H9 (cell line): ENCODE results near the gene CEP83. TPM values are rescaled to one million over a fixed set of nuclear protein-coding genes. Genes with fewer than 3 reads are reported as not detected.

Experiments used
- DNase-seq: peaks from one replicate; pipeline ENCODE4 v3.0.0-alpha.2; 2017
- H2AFZ ChIP-seq: one replicate; pipeline ENCODE4 v1.6.1; 2013; ENCODE audit warnings: mild to moderate bottlenecking, low read length, control low read depth, moderate library complexity
- H2AK5ac ChIP-seq: 2 replicates; pipeline ENCODE4 v1.6.1; 2013; ENCODE audit warnings: low read length, control low read depth, mixed read lengths; ENCODE audit not compliant: insufficient read length
- H2BK120ac ChIP-seq: one replicate; pipeline ENCODE4 v1.6.1; 2013; ENCODE audit warnings: low read depth, mild to moderate bottlenecking, low read length, control low read depth, inconsistent platforms; ENCODE audit not compliant: poor library complexity, severe bottlenecking
- H2BK12ac ChIP-seq: 2 replicates; pipeline ENCODE4 v1.6.1; 2013; ENCODE audit warnings: low read length, control low read depth, mixed read lengths, low read depth; ENCODE audit not compliant: insufficient read length
- H2BK15ac ChIP-seq: 2 replicates; pipeline ENCODE4 v1.6.1; 2013; ENCODE audit warnings: low read depth, low read length, control low read depth
- H2BK20ac ChIP-seq: one replicate; pipeline ENCODE4 v1.6.1; 2013; ENCODE audit warnings: low read depth, mild to moderate bottlenecking, low read length, control low read depth, inconsistent platforms; ENCODE audit not compliant: poor library complexity, severe bottlenecking
- H2BK5ac ChIP-seq: 2 replicates; pipeline ENCODE4 v1.6.1; 2013; ENCODE audit warnings: low read length, control low read depth, mixed read lengths; ENCODE audit not compliant: insufficient read length
- H3K14ac ChIP-seq: 2 replicates; pipeline ENCODE4 v1.6.1; 2013; ENCODE audit warnings: low read length, control low read depth; ENCODE audit not compliant: insufficient read depth
- H3K18ac ChIP-seq: 2 replicates; pipeline ENCODE4 v1.6.1; 2013; ENCODE audit warnings: low read depth, mild to moderate bottlenecking, mixed read lengths, low read length, control low read depth; ENCODE audit not compliant: insufficient read length
- H3K23ac ChIP-seq: 2 replicates; pipeline ENCODE4 v1.6.1; 2013; ENCODE audit warnings: low read length, control low read depth, mixed read lengths, low read depth; ENCODE audit not compliant: insufficient read length
- H3K23me2 ChIP-seq: 2 replicates; pipeline ENCODE4 v1.6.1; 2013; ENCODE audit warnings: low read depth, mild to moderate bottlenecking, mixed read lengths, low read length, control low read depth; ENCODE audit not compliant: insufficient read length, poor library complexity, severe bottlenecking
- H3K27ac ChIP-seq: 2 replicates; pipeline ENCODE4 v1.5.1; 2013; ENCODE audit warnings: low read length, control low read depth, mixed read lengths, low read depth; ENCODE audit not compliant: insufficient read length
- H3K27me3 ChIP-seq: 2 replicates; pipeline ENCODE4 v1.6.1; 2013; ENCODE audit warnings: low read length, control low read depth, inconsistent platforms; ENCODE audit not compliant: insufficient read depth
- H3K4ac ChIP-seq: 2 replicates; pipeline ENCODE4 v1.6.1; 2013; ENCODE audit warnings: low read depth, mild to moderate bottlenecking, control low read depth, inconsistent platforms, low read length, moderate library complexity
- H3K4me1 ChIP-seq: 2 replicates; pipeline ENCODE4 v1.6.1; 2013; ENCODE audit warnings: low read length, control low read depth, inconsistent platforms; ENCODE audit not compliant: insufficient read depth
- H3K4me2 ChIP-seq: 2 replicates; pipeline ENCODE4 v1.6.1; 2013; ENCODE audit warnings: low read length, control low read depth, mixed read lengths; ENCODE audit not compliant: insufficient read length, insufficient read depth
- H3K56ac ChIP-seq: 2 replicates; pipeline ENCODE4 v1.6.1; 2013; ENCODE audit warnings: low read depth, mild to moderate bottlenecking, mixed read lengths, low read length, control low read depth; ENCODE audit not compliant: insufficient read length
- H3K79me1 ChIP-seq: 2 replicates; pipeline ENCODE4 v1.6.1; 2013; ENCODE audit warnings: low read depth, mild to moderate bottlenecking, moderate library complexity, low read length, control low read depth, inconsistent platforms; ENCODE audit not compliant: insufficient read depth, poor library complexity, severe bottlenecking
- H3K79me2 ChIP-seq: 2 replicates; pipeline ENCODE4 v1.6.1; 2013; ENCODE audit warnings: low read length, control low read depth, inconsistent platforms; ENCODE audit not compliant: insufficient read depth
- H3K9ac ChIP-seq: 2 replicates; pipeline ENCODE4 v1.6.1; 2013; ENCODE audit warnings: low read length, control low read depth, mixed read lengths; ENCODE audit not compliant: insufficient read length; ENCODE audit errors: extremely low read depth
- H3K9me3 ChIP-seq: one replicate; pipeline ENCODE4 v1.6.1; 2013; ENCODE audit warnings: low read depth, low read length, inconsistent platforms; ENCODE audit not compliant: control insufficient read depth
- H3T11ph ChIP-seq: one replicate; pipeline ENCODE4 v1.6.1; 2013; ENCODE audit warnings: mild to moderate bottlenecking, low read length, control low read depth, inconsistent platforms
- H4K20me1 ChIP-seq: one replicate; pipeline ENCODE4 v1.6.1; 2013; ENCODE audit not compliant: control insufficient read depth, insufficient read length, insufficient read depth
- H4K5ac ChIP-seq: 2 replicates; pipeline ENCODE4 v1.6.1; 2013; ENCODE audit warnings: low read depth, mild to moderate bottlenecking, mixed read lengths, low read length, control low read depth; ENCODE audit not compliant: insufficient read length
- H4K8ac ChIP-seq: replicated peaks from 2 replicates; pipeline ENCODE4 v1.6.1; 2013; ENCODE audit warnings: low read length, control low read depth, mixed read lengths, low read depth; ENCODE audit not compliant: insufficient read length
- H4K91ac ChIP-seq: 2 replicates; pipeline ENCODE4 v1.6.1; 2013; ENCODE audit warnings: low read depth, mild to moderate bottlenecking, moderate library complexity, mixed read lengths, low read length, control low read depth; ENCODE audit not compliant: insufficient read length
- H3K27ac Mint-ChIP-seq, 3 experiments: 2 replicates in 2 of 3; 3 replicates in 1 of 3; pipeline ENCODE4 v1.8.0; 2020 to 2021; ENCODE audit warnings: mixed read lengths in 3 of 3, mild to moderate bottlenecking in 1 of 3, moderate library complexity in 1 of 3
- H3K27me3 Mint-ChIP-seq: 2 replicates; pipeline ENCODE4 v1.8.0; 2021; ENCODE audit warnings: low read depth, mild to moderate bottlenecking, moderate library complexity, mixed read lengths
- H3K36me3 Mint-ChIP-seq, 3 experiments: 2 replicates in 2 of 3; 3 replicates in 1 of 3; pipeline ENCODE4 v1.8.0; 2020 to 2021; ENCODE audit warnings: low read depth in 3 of 3, mixed read lengths in 3 of 3; ENCODE audit not compliant: insufficient read depth in 1 of 3
- H3K4me1 Mint-ChIP-seq, 2 experiments: 2 replicates each; pipeline ENCODE4 v1.8.0; 2020; ENCODE audit warnings: mixed read lengths in 2 of 2
- H3K4me3 Mint-ChIP-seq, 2 experiments: 2 replicates in 1 of 2; 3 replicates in 1 of 2; pipeline ENCODE4 v1.8.0; 2020 to 2021; ENCODE audit warnings: mild to moderate bottlenecking in 2 of 2, mixed read lengths in 2 of 2, moderate library complexity in 1 of 2
- H3K9me3 Mint-ChIP-seq, 2 experiments: 2 replicates in 1 of 2; 3 replicates in 1 of 2; pipeline ENCODE4 v1.8.0; 2020; ENCODE audit warnings: mild to moderate bottlenecking in 2 of 2, mixed read lengths in 2 of 2, moderate library complexity in 1 of 2
- WGBS: extraction: QIAGEN DNeasy Blood & Tissue Kit; methylation state at CpG from one replicate; pipeline ENCODE4 v1.1.7; 2013; ENCODE audit warnings: missing lambda C conversion rate, low lambda C conversion rate, mixed read lengths; ENCODE audit not compliant: insufficient read length; ENCODE audit errors: extremely low coverage; 5-methylcytosine and 5-hydroxymethylcytosine counted together
- total RNA-seq: library from RNA; stranded (reverse); gene quantifications from 2 replicates; pipeline ENCODE4 v1.2.1, GENCODE V29; 2021
- TF ChIP-seq, protein P1 (sequence below): fragments of 200-600 bp; sonication (generic); conservative IDR thresholded peaks from 3 replicates; pipeline ENCODE4 v1.8.0; 2021; ENCODE audit warnings: antibody characterized with exemption, mild to moderate bottlenecking

CEP83 gene
- total RNA-seq, 1 experiment from 2014 or later: 26.5 TPM

DNA sequence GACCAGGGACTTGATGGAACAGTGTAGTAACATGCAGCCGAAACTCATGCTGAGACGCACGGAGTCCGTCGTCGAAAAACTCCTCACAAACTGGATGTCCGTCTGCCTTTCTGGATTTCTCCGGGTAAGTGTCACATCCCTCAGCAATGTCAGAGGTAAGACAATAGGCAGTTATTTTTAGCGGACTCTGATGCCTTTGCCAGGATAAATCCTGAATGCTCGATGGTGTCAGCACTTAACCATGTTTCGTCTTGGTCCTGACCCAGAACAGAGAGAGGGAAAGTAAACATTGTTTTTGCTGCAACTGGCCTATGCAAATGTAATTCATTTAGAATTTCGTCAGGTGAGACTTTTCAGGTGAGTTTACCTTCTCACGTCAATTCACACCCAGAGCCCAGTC lies 198.9 kb downstream of the CEP83 start:
- no peak for DNase-seq

More for the DNA sequence above, 198.9 kb downstream of the CEP83 start:
- Histone ChIP-seq H3K18ac (peak overlapping the region; percentile 12), H3K23ac (no peak overlapping the region), H3K14ac (peak overlapping the region; percentile 26; the same call in 1 of the 2 replicates), H2BK120ac (no peak overlapping the region), H3K27me3 (no peaks in the 10 kb centered on the region), H3K23me2 (no peaks in the 10 kb centered on the region), H2BK15ac (no peak overlapping the region), H2AK5ac (no peak overlapping the region), H4K8ac (no peak overlapping the region), H2AFZ (no peak overlapping the region), H3K4me1 (peaks cover 18% of the 10 kb centered on the region; the same call in 1 of the 2 replicates), H4K20me1 (no peaks in the 10 kb centered on the region), H3K9ac (no peak overlapping the region), H2BK20ac (no peak overlapping the region), H3K9me3 (no peaks in the 10 kb centered on the region), H4K91ac (no peak overlapping the region), H2BK12ac (peak overlapping the region; percentile 1), H4K5ac (no peak overlapping the region), H3K4ac (no peak overlapping the region), H3K79me1 (no peaks in the 10 kb centered on the region), H3K79me2 (no peaks in the 10 kb centered on the region), H3K4me2 (peak overlapping the region; percentile 23), H3K56ac (no peak overlapping the region), H3T11ph (no peak overlapping the region), H2BK5ac (no peak overlapping the region), H3K27ac (peak overlapping the region; percentile 81)
- H3K4me3 Mint-ChIP-seq: peak overlapping the region in 1 of 2 experiments; percentile 56; a peak in 3 of 5 replicates
- TF ChIP-seq, protein P1, sequence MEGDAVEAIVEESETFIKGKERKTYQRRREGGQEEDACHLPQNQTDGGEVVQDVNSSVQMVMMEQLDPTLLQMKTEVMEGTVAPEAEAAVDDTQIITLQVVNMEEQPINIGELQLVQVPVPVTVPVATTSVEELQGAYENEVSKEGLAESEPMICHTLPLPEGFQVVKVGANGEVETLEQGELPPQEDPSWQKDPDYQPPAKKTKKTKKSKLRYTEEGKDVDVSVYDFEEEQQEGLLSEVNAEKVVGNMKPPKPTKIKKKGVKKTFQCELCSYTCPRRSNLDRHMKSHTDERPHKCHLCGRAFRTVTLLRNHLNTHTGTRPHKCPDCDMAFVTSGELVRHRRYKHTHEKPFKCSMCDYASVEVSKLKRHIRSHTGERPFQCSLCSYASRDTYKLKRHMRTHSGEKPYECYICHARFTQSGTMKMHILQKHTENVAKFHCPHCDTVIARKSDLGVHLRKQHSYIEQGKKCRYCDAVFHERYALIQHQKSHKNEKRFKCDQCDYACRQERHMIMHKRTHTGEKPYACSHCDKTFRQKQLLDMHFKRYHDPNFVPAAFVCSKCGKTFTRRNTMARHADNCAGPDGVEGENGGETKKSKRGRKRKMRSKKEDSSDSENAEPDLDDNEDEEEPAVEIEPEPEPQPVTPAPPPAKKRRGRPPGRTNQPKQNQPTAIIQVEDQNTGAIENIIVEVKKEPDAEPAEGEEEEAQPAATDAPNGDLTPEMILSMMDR: no peak
- H3K9me3 Mint-ChIP-seq: peaks cover 0 to 2% of the 10 kb centered on the region in 2 experiments; a peak in 2 of 5 replicates
- peak overlapping the region; percentile 73 to 99 (median 99) for H3K27ac Mint-ChIP-seq
- peaks cover 12% of the 10 kb centered on the region for H3K27me3 Mint-ChIP-seq
- H3K36me3 Mint-ChIP-seq: peaks cover 0 to 5% (median 2%) of the 10 kb centered on the region in 3 experiments; a peak in 4 of 7 replicates
- WGBS: no CpG with 5 or more reads among the region's 13 CpGs
- H3K4me1 Mint-ChIP-seq: peaks cover 49 to 63% of the 10 kb centered on the region in 2 experiments
